Activated CD4-positive, alpha-beta memory T cell treated with anti-CD3 and anti-CD28 coated beads, Interleukin-2, amount 10 ng/mL, durations not matched to agents 7 days and 5 days (primary cell): ENCODE results near the gene ARHGAP19. TPM values are rescaled to one million over a fixed set of nuclear protein-coding genes. Genes with fewer than 3 reads are reported as not detected.

Experiments
- CTCF ChIA-PET: fragments of 350-600 bp; sonication (Branson Sonifier 250); formaldehyde crosslinking; loops from one replicate; lab custom pipeline; 2021; ENCODE audit warnings: antibody characterized with exemption, inconsistent platforms; lab: Charles Lee
- POLR2A ChIA-PET: fragments of 350-600 bp; sonication (Branson Sonifier 250); formaldehyde crosslinking; loops from one replicate; lab custom pipeline; 2021; ENCODE audit warnings: antibody characterized with exemption; lab: Charles Lee
- DNase-seq: peaks from one replicate; pipeline ENCODE4 v3.0.0-alpha.2; 2020
- H3K27ac Mint-ChIP-seq: one replicate; pipeline ENCODE4 v1.8.0; 2021; ENCODE audit warnings: mild to moderate bottlenecking, mixed read lengths
- H3K27me3 Mint-ChIP-seq: one replicate; pipeline ENCODE4 v1.8.0; 2021; ENCODE audit warnings: mixed read lengths
- H3K36me3 Mint-ChIP-seq: one replicate; pipeline ENCODE4 v1.8.0; 2021; ENCODE audit warnings: low read depth, mixed read lengths
- H3K4me1 Mint-ChIP-seq: one replicate; pipeline ENCODE4 v1.8.0; 2021; ENCODE audit warnings: mixed read lengths
- H3K4me3 Mint-ChIP-seq: one replicate; pipeline ENCODE4 v1.8.0; 2021; ENCODE audit warnings: mild to moderate bottlenecking, mixed read lengths
- H3K9me3 Mint-ChIP-seq: one replicate; pipeline ENCODE4 v1.8.0; 2021; ENCODE audit warnings: mixed read lengths
- total RNA-seq, 2 experiments: library from RNA; stranded (reverse); gene quantifications; one replicate each; pipeline ENCODE4 v1.2.3, GENCODE V29; 2021

ARHGAP19 gene
- total RNA-seq, 2 experiments from 2014 or later = 47.0 to 54.4 TPM

- H3K36me3 Mint-ChIP-seq = peaks cover 22% of the 10 kb centered on the region
- no peak overlapping the region for H3K4me3 Mint-ChIP-seq
- peaks cover 5% of the 10 kb centered on the region for H3K4me1 Mint-ChIP-seq
- no peaks in the 10 kb centered on the region for H3K9me3 Mint-ChIP-seq
- H3K27ac Mint-ChIP-seq = no peak overlapping the region
- POLR2A ChIA-PET = no interaction called here
- no peaks in the 10 kb centered on the region for H3K27me3 Mint-ChIP-seq
- CTCF ChIA-PET = interaction anchor here (0.7 to 4.9 kb wide), 10 partner anchors 10 to 199 kb away, joined by 3 to 32 read pairs (median 8); no protein-coding TSS in a partner anchor
- DNase-seq = no peak
Measured at GRCh38 chr10:97235353-97235752, 57.1 kb downstream of the ARHGAP19 start.

DNA sequence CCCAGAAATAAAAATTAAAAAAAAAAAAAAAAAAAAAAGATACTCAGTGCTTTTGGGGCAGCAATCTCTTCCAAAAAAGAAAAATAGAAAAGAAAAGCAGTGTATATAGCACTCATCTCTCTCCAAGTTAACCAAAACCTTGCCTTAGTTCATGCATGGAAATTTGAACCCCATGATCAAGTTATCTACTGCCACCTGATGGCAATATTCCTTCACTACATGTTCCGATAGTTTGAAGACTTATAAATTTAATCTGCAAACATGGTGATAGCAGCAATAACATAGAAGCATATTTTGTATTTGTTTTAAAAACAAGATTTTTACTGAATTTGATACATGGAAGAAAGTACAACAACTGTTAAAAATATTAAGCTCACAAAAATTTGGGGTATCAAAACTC, 58.0 kb downstream of the ARHGAP19 start:
- Mint-ChIP-seq H3K27ac (no peak overlapping the region), H3K27me3 (no peaks in the 10 kb centered on the region), H3K36me3 (peaks cover 32% of the 10 kb centered on the region), H3K4me3 (no peak overlapping the region), H3K4me1 (peaks cover 9% of the 10 kb centered on the region), H3K9me3 (no peaks in the 10 kb centered on the region)
- ChIA-PET CTCF (interaction anchor here (0.6 to 4.9 kb wide), 19 partner anchors 10 to 941 kb away, joined by 3 to 32 read pairs (median 3); no protein-coding TSS in a partner anchor), POLR2A (no interaction called here)
- no peak for DNase-seq

DNA sequence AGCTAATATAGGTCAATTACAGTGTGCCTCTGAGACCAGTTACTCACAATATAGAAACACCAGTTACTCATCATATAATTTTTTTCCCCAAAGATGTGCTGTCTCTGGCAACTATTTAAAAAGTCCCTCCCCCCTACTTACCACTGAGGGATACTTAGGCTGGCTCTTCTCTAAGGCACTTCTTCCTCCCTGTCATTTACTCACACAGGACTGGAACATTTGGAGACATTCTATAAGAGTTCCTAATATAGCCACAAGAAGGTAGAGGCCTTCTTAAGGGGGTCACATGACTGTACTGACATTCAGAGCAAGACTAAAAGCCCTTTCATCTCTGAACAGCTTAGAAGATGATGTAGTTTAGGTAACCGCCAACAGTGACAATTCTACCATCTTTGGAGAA, 62.3 kb downstream of the ARHGAP19 start:
- peaks cover 60% of the 10 kb centered on the region for H3K36me3 Mint-ChIP-seq
- H3K9me3 Mint-ChIP-seq = no peaks in the 10 kb centered on the region
- peaks cover 12% of the 10 kb centered on the region for H3K4me1 Mint-ChIP-seq
- H3K27ac Mint-ChIP-seq = no peak overlapping the region
- ChIA-PET POLR2A (no interaction called here), CTCF (interaction anchor here (1.7 to 2.8 kb wide), 2 partner anchors 10 to 20 kb away, joined by 4 to 15 read pairs; no protein-coding TSS in a partner anchor)
- no peak for DNase-seq
- no peak overlapping the region for H3K4me3 Mint-ChIP-seq
- H3K27me3 Mint-ChIP-seq = no peaks in the 10 kb centered on the region

- POLR2A ChIA-PET = interaction anchor here (0.5 kb wide), 1 partner anchor 11 kb away, joined by 3 read pairs; no protein-coding TSS in a partner anchor
- H3K4me1 Mint-ChIP-seq = peaks cover 19% of the 10 kb centered on the region
- no peaks in the 10 kb centered on the region for H3K27me3 Mint-ChIP-seq
- H3K27ac Mint-ChIP-seq = no peak overlapping the region
- H3K9me3 Mint-ChIP-seq = no peaks in the 10 kb centered on the region
- peaks cover 59% of the 10 kb centered on the region for H3K36me3 Mint-ChIP-seq
- no peak for DNase-seq
- CTCF ChIA-PET = interaction anchor here (1.7 to 2.8 kb wide), 2 partner anchors 9 to 19 kb away, joined by 4 to 15 read pairs; no protein-coding TSS in a partner anchor
- no peak overlapping the region for H3K4me3 Mint-ChIP-seq
Measured at GRCh38 chr10:97229322-97230015, 63.0 kb downstream of the ARHGAP19 start.

GRCh38 chr10:97228775-97229157, 63.7 kb downstream of the ARHGAP19 start:
- Mint-ChIP-seq H3K27ac (no peak overlapping the region), H3K4me3 (no peak overlapping the region)

DNA sequence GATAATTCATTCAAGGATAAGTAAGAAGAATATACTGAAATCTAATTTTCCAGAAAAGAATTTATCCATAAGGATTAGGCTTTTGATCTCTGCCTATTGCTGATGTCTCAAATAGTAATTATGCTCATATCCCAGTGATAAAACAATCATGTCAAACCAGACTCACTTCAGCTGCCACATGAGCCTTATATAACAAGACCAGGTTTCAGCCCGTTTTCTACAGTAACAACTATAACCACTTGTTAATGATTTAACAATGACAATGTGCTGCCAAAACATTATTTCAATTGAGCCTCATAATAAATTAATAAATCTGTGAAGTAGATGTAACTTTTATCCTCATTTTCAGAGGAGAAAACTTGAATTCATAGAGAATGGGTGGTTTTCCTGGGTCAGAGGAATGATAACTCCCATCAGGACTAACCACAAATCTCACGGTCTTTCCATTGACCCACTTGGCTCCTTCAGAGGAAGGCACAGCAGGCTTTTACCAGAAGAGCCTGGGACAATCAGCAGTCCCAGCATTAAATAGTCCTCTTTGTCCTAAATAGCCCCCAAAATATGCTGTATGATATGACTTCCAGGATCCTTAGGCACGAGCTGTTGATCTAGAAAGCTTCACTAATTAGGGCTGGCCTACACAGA, 64.2 kb downstream of the ARHGAP19 start:
- H3K36me3 Mint-ChIP-seq = peaks cover 63% of the 10 kb centered on the region
- no peak overlapping the region for H3K27ac Mint-ChIP-seq
- no peak for DNase-seq
- no peak overlapping the region for H3K4me3 Mint-ChIP-seq
- CTCF ChIA-PET = interaction anchor here (0.7 to 2.8 kb wide), 3 partner anchors 8 to 18 kb away, joined by 3 to 15 read pairs (median 4); no protein-coding TSS in a partner anchor
- POLR2A ChIA-PET = no interaction called here
- peaks cover 26% of the 10 kb centered on the region for H3K4me1 Mint-ChIP-seq
- H3K9me3 Mint-ChIP-seq = no peaks in the 10 kb centered on the region
- no peaks in the 10 kb centered on the region for H3K27me3 Mint-ChIP-seq

More at GRCh38 chr10:97228775-97229157, 63.7 kb downstream of the ARHGAP19 start:
- Mint-ChIP-seq H3K27me3 (no peaks in the 10 kb centered on the region), H3K36me3 (peaks cover 60% of the 10 kb centered on the region), H3K9me3 (no peaks in the 10 kb centered on the region), H3K4me1 (peaks cover 25% of the 10 kb centered on the region)
- DNase-seq = no peak
- ChIA-PET POLR2A (no interaction called here), CTCF (interaction anchor here (0.7 to 2.8 kb wide), 3 partner anchors 8 to 19 kb away, joined by 3 to 15 read pairs (median 4); no protein-coding TSS in a partner anchor)

DNA sequence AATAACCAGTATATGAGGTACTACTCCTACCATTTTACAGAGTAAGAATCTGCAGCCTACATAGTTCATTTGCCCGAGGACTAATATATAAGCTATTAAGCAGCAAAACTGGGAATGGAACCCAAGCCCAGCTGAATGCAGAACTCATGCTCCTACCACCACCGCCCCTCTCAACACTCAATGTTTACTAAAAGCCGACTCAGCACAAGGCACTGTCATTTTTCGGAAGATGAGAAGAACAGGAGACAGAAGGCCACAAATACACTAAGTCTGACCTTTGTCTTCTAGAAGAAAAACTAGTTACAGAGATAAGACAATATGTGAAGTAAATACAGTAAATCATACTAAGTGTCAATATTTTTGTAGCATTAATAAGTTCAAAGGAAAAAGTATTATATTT, 66.0 kb downstream of the ARHGAP19 start:
- no peak overlapping the region for H3K4me3 Mint-ChIP-seq
- H3K27me3 Mint-ChIP-seq = no peaks in the 10 kb centered on the region
- peaks cover 25% of the 10 kb centered on the region for H3K4me1 Mint-ChIP-seq
- CTCF ChIA-PET = interaction anchor here (1.2 to 3.6 kb wide), 3 partner anchors 15 to 189 kb away, joined by 3 to 22 read pairs (median 6); no protein-coding TSS in a partner anchor
- H3K36me3 Mint-ChIP-seq = peaks cover 60% of the 10 kb centered on the region
- H3K9me3 Mint-ChIP-seq = no peaks in the 10 kb centered on the region
- no peak overlapping the region for H3K27ac Mint-ChIP-seq
- POLR2A ChIA-PET = no interaction called here
- DNase-seq = no peak

GRCh38 chr10:97224483-97225435, 67.7 kb downstream of the ARHGAP19 start:
- Mint-ChIP-seq H3K4me1 (peaks cover 27% of the 10 kb centered on the region), H3K36me3 (peaks cover 62% of the 10 kb centered on the region), H3K27ac (peak overlapping the region; percentile 37), H3K9me3 (no peaks in the 10 kb centered on the region), H3K4me3 (no peak overlapping the region), H3K27me3 (no peaks in the 10 kb centered on the region)
- POLR2A ChIA-PET = interaction anchor here (0.7 kb wide), 1 partner anchor 109 kb away, joined by 3 read pairs; no protein-coding TSS in a partner anchor
- CTCF ChIA-PET = interaction anchor here (0.6 to 3.6 kb wide), 5 partner anchors 10 to 152 kb away, joined by 3 to 22 read pairs (median 8); no protein-coding TSS in a partner anchor
- DNase-seq = no peak

GRCh38 chr10:97222326-97222961, 70.0 kb downstream of the ARHGAP19 start:
- no peaks in the 10 kb centered on the region for H3K9me3 Mint-ChIP-seq
- peaks cover 52% of the 10 kb centered on the region for H3K36me3 Mint-ChIP-seq
- ChIA-PET POLR2A (no interaction called here), CTCF (interaction anchor here (0.9 to 4.2 kb wide), 3 partner anchors 12 to 26 kb away, joined by 3 to 25 read pairs (median 3); no protein-coding TSS in a partner anchor)
- H3K27me3 Mint-ChIP-seq = no peaks in the 10 kb centered on the region
- peaks cover 45% of the 10 kb centered on the region for H3K4me1 Mint-ChIP-seq
- no peak overlapping the region for H3K27ac Mint-ChIP-seq
- H3K4me3 Mint-ChIP-seq = no peak overlapping the region
- no peak for DNase-seq

DNA sequence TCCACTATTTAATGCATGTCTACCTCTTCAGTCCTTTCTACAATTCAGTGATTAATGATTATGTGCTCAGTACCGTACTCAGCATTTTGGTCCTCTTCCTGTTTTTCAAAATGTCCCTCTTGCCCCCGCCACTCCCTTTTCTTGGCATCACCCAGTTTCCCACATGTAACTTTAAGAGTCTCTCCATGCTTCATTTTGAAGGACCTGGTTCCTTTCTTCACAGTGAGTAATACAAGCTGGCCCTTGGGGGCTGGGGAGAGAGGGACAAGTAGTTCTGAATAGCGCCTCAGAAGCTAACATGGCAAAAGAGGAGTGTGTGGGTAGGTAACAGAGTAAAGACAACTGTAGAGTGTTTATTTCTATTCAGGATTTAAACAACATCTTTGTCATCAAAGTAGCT, 72.1 kb downstream of the ARHGAP19 start:
- ChIA-PET POLR2A (interaction anchor here (1.4 kb wide), 1 partner anchor 10 kb away, joined by 5 read pairs; no protein-coding TSS in a partner anchor), CTCF (interaction anchor here (1.1 to 4.2 kb wide), 3 partner anchors 9 to 12 kb away, joined by 4 to 25 read pairs (median 4); no protein-coding TSS in a partner anchor)
- Mint-ChIP-seq H3K9me3 (no peaks in the 10 kb centered on the region), H3K27me3 (no peaks in the 10 kb centered on the region), H3K4me1 (peaks cover 52% of the 10 kb centered on the region), H3K4me3 (no peak overlapping the region), H3K36me3 (peaks cover 37% of the 10 kb centered on the region), H3K27ac (no peak overlapping the region)
- no peak for DNase-seq

DNA sequence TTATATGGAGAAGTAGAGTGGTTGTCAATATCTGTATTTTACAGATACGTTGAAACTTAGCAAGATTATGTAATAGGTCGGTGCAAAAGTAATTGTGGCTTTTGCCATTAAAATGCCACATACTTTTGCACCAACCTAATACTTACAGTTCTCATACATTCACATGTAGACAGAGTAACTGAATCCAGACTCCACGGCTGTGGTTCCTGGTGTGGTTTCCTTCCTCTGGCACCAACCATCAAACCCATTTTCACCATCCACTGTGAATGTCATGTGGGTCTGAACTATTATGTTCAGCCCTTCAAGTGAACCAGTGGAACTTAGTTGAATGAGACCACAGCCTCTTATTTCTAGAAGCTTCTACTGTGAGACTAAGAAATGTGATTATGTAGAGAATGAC, 75.1 kb downstream of the ARHGAP19 start:
- POLR2A ChIA-PET = no interaction called here
- no peak for DNase-seq

More for the DNA sequence above, 75.1 kb downstream of the ARHGAP19 start:
- Mint-ChIP-seq H3K4me1 (peaks cover 36% of the 10 kb centered on the region), H3K9me3 (no peaks in the 10 kb centered on the region), H3K4me3 (no peak overlapping the region), H3K27ac (peak overlapping the region; percentile 65), H3K36me3 (peaks cover 21% of the 10 kb centered on the region), H3K27me3 (no peaks in the 10 kb centered on the region)
- CTCF ChIA-PET = interaction anchor here (0.5 to 2.9 kb wide), 6 partner anchors 9 to 180 kb away, joined by 3 to 15 read pairs (median 6); no protein-coding TSS in a partner anchor
